ENCODE measurements around the gene SNAPC4.

DNA sequence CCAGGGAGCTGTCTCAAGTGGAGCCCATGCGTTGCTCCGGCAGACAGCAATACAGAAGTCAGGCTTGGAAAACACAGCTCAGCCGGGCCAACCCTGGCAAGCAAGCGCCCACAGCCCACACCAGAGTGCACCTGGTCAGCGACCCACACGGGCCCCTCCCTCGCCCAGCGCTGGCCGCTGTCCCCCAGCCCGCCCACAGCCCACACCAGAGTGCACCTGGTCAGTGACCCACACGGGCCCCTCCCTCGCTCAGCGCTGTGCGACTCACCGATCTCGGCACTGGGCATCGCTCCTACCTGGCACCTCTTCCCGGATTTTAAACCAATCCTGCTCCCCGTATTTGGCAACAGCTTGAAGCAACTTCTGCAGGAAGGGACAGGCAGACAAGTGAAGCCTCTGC lies 12.8 kb downstream of the SNAPC4 start:
- TF ChIP-seq POLR2AphosphoS5 (IDR thresholded peaks at IDR 0.05), result no peak
- TF ChIP-seq, protein P1, sequence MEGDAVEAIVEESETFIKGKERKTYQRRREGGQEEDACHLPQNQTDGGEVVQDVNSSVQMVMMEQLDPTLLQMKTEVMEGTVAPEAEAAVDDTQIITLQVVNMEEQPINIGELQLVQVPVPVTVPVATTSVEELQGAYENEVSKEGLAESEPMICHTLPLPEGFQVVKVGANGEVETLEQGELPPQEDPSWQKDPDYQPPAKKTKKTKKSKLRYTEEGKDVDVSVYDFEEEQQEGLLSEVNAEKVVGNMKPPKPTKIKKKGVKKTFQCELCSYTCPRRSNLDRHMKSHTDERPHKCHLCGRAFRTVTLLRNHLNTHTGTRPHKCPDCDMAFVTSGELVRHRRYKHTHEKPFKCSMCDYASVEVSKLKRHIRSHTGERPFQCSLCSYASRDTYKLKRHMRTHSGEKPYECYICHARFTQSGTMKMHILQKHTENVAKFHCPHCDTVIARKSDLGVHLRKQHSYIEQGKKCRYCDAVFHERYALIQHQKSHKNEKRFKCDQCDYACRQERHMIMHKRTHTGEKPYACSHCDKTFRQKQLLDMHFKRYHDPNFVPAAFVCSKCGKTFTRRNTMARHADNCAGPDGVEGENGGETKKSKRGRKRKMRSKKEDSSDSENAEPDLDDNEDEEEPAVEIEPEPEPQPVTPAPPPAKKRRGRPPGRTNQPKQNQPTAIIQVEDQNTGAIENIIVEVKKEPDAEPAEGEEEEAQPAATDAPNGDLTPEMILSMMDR (IDR thresholded peaks at IDR 0.05; ENCODE audit: poor library complexity, severe bottlenecking), result no peak

Measured in neural cell (in vitro differentiated cells).